GM12872 (cell line): ENCODE measurements around the gene TOGARAM2.

Experiments
- TF ChIP-seq, protein P1 (sequence below): IDR thresholded peaks from 3 replicates; pipeline ENCODE4 v1.5.1; 2011; ENCODE audit warnings: low read depth, mild to moderate bottlenecking, low read length, moderate library complexity; ENCODE audit not compliant: insufficient read depth

TOGARAM2 gene

GRCh38 chr2:28950941-28951630 lies 30.0 kb upstream of the TOGARAM2 start:
- TF ChIP-seq, protein P1, sequence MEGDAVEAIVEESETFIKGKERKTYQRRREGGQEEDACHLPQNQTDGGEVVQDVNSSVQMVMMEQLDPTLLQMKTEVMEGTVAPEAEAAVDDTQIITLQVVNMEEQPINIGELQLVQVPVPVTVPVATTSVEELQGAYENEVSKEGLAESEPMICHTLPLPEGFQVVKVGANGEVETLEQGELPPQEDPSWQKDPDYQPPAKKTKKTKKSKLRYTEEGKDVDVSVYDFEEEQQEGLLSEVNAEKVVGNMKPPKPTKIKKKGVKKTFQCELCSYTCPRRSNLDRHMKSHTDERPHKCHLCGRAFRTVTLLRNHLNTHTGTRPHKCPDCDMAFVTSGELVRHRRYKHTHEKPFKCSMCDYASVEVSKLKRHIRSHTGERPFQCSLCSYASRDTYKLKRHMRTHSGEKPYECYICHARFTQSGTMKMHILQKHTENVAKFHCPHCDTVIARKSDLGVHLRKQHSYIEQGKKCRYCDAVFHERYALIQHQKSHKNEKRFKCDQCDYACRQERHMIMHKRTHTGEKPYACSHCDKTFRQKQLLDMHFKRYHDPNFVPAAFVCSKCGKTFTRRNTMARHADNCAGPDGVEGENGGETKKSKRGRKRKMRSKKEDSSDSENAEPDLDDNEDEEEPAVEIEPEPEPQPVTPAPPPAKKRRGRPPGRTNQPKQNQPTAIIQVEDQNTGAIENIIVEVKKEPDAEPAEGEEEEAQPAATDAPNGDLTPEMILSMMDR, result no peak

GRCh38 chr2:28951910-28952835 lies 28.9 kb upstream of the TOGARAM2 start:
- TF ChIP-seq, protein P1, result no peak

- TF ChIP-seq, protein P1, result no peak
Measured at GRCh38 chr2:28952836-28953211, 28.3 kb upstream of the TOGARAM2 start.

DNA sequence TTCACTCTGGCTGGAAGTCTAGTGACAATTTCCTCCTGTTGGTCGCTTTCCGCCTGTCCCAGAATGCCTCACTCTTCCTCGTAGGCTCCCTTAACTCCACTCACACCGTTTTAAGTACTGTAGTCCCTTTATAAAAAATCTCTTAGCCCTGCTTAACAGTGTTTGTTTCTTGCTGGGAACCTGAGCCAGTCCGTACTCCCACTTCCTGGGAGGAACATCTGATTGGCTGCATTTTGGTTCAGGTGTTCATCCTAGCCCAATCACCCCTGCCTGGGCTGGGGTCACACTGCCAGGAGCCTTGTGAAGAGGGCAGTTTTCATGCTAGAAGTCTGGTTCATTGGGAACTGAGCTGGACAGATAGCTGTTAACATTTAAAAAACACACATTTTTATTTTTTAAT lies 25.6 kb upstream of the TOGARAM2 start:
- TF ChIP-seq, protein P1, result no peak

DNA sequence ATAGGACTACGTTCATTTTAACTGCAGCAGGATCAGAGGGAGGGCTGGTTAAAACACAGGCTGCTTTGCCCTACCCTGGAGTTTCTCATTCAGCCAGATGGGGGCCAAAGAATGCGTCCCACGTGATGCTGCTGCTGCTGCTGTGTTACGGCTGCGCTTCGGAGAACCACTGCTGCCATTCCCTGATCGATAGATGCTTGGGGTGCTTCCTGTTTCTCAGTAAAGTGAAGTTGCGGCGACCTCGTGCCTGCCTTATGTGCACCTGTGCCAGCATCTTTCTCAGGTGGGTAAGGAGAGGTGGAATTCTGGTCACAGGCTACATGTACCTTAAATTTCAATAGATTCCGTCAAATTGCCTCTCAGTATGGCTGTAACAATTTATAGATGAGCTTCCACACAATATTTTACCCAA lies 24.7 kb upstream of the TOGARAM2 start:
- TF ChIP-seq, protein P1, result peak; percentile 40; the same call in 1 of the 3 replicates

GRCh38 chr2:28956890-28957289 lies 24.2 kb upstream of the TOGARAM2 start:
- TF ChIP-seq, protein P1, result no peak

DNA sequence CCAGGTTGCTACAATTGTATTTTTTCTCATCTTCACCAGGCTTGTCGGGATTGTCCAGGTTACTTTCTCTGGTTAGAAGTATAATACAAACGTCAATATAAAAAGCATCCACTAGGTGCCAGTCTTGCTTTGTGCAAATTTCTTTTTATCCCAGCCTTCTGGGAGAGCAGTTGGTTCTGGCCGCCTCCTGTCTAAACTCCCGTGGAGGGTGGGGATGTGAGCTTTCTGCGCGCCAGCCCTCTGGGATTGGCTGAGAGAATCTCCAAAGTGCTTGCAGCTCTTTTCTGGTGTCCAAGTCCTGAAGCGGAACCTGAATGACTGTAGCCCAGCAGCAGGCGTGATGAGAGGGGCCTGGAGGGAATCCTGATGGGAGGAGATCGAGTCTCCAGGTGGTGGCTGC lies 22.4 kb upstream of the TOGARAM2 start:
- TF ChIP-seq, protein P1, result peak; percentile 57
